Panc1 (cell line): ENCODE results near the gene PAX5.

Experiments used
- CTCF ChIP-seq: fragments of 450-650 bp; IDR thresholded peaks from 2 replicates; pipeline ENCODE4 v1.5.1; 2017; ENCODE audit warnings: mild to moderate bottlenecking
- POLR2AphosphoS5 ChIP-seq: IDR thresholded peaks from 2 replicates; pipeline ENCODE4 v1.6.1; 2012; ENCODE audit warnings: mild to moderate bottlenecking, low read depth, low read length, moderate library complexity
- REST ChIP-seq, 2 experiments: IDR thresholded peaks; 2 replicates each; pipeline ENCODE4 v1.6.1; 2011 to 2012; ENCODE audit warnings: low read depth in 2 of 2, control low read depth in 1 of 2, low read length in 1 of 2, mild to moderate bottlenecking in 1 of 2, moderate library complexity in 1 of 2; ENCODE audit not compliant: insufficient read depth in 1 of 2
- SIN3A ChIP-seq: IDR thresholded peaks from 2 replicates; pipeline ENCODE4 v1.6.1; 2012; ENCODE audit warnings: low read depth, mild to moderate bottlenecking, low read length, moderate library complexity, borderline replicate concordance; ENCODE audit not compliant: insufficient read depth
- TCF7L2 ChIP-seq: IDR thresholded peaks from 2 replicates; pipeline ENCODE4 v1.6.1; 2011; ENCODE audit warnings: mild to moderate bottlenecking, low read depth, low read length, inconsistent platforms

GRCh38 chr9:36992501-36993316 lies 41.4 kb downstream of the PAX5 start:
- TF ChIP-seq CTCF (no peak), POLR2AphosphoS5 (no peak), REST (IDR thresholded peaks at IDR 0.05; ENCODE audit: insufficient read depth in 1 of 2, low read depth in 2 of 2, low read length in 1 of 2) (no peak), TCF7L2 (no peak), SIN3A (no peak)
